T-helper 1 cell treated with Interleukin-12 subunit alpha and Interleukin-12 subunit beta and Interleukin-4 antibody, amounts not matched to agents 30 ng/mL and 1 ng/mL, for 36 hours (primary cell): ENCODE measurements around the gene VEGFC. TPM values are rescaled to one million over a fixed set of nuclear protein-coding genes. Genes with fewer than 3 reads are reported as not detected.

Experiments
- intact Hi-C: fragments of 100-400 bp; cut with micrococcal nuclease; formaldehyde crosslinking; loops from one replicate; pipeline ENCODE4 v1.15.1; 2024
- total RNA-seq: library from RNA; stranded (reverse); gene quantifications from 2 replicates; pipeline ENCODE4 v1.2.3, GENCODE V29; 2022

The VEGFC gene
- total RNA-seq, 1 donor from 2014 or later, result not detected

DNA sequence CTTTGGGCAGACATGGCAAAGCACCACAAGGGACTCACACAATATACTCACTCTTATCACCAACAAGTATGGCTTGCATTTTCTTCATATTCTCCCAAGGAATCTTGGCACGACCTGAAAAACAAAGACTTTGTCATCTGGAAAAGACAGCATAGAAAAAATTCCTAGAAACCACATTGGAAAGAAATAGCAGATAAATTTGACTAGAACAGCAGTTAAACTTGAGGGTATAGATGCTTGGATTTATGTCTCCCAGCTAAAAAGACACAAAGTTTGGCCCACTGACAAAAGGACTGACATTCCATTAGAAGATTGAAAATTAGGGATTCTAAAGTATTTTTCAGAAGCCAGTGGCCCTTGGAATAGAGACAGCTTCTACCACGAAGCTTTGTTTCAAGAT, 6.9 kb upstream of the VEGFC start:
- intact Hi-C loops, result no loop called here

GRCh38 chr4:176798540-176798939, 5.8 kb upstream of the VEGFC start:
- intact Hi-C loops, result no loop called here

DNA sequence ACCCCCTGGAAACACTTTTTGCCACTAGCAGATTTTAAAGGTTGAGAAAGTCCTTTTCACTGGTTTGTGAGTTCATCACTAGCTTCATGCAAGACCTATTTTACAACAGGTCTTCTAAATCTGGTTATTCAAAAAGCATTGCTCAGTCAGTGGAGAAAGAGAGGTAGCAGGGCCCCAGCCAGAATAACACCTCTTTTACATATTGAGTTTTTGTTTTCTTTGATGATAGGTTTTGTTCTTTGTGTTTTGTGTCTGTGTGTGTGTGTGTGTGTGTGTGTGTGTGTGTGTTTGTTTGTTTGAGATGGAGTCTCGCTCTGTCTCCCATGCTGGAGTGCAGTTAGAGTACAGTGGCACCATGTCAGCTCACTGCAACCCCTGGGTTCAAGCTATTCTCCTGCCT, 2.7 kb upstream of the VEGFC start:
- intact Hi-C loops, result no loop called here

DNA sequence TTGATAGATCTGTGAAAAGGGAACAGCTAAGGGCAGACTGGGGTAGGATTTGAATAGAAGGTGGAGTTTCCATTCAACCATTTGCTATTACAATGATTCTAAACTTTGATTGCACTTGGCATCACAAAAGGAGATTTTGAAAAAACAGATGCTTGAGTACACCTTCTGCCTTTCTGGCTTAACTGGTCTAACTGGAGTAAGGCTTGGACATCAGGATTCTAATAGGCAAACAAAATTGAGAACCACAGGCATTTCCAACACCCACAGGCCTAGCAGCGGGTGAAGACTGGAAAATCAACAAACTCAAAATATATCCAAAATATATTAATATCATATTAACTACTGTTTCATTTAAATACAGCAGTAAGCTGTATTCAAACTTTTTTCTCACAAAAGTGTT, 1.9 kb upstream of the VEGFC start:
- intact Hi-C loops, result no loop called here

DNA sequence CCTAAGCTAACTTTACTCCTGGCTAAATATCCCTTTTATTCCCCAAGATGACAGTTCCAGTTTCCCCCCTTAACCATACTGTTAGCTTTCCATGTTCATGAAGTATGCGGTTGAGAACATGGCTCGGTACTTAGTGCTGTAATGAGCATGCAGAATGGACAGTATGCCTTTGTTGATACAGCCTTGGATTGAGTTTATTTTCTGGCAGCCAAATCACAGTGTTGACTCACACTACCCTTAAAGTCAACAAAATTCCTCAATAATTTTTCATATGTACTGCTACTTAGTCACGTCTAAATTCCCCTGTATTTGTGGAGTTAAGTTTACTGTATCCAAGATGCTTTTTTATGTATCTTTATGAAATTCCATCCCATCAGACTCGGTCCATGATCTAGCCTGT, 1.4 kb upstream of the VEGFC start:
- intact Hi-C loops, result no loop called here

DNA sequence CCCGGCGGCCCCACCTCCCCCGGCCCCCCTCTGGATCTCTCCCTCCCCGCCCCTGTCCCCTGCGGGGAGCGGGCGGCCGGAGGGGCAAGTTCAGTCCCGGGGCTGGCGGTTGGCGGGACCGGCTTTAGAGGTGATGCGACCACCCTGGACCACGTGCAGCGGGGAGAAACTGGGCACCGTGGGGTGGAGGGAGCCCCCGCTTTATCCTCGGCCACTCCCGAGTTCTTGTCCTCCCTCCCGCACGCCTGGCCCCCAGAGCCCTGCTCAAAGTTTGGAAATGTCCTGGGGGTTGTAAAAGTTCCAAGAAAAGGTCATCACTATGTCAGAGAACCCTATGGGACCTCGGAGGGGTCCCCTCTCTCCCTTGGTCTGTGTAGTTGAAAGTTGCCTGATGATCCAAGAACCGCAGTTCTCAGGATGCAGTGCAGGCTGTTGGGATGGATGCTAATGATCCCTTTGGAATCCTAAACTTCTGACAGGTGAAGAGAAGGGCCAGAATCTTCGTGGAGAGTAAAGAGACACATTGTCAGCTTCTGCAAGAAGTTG, 411 bp upstream of the VEGFC start:
- intact Hi-C loops, result no loop called here

DNA sequence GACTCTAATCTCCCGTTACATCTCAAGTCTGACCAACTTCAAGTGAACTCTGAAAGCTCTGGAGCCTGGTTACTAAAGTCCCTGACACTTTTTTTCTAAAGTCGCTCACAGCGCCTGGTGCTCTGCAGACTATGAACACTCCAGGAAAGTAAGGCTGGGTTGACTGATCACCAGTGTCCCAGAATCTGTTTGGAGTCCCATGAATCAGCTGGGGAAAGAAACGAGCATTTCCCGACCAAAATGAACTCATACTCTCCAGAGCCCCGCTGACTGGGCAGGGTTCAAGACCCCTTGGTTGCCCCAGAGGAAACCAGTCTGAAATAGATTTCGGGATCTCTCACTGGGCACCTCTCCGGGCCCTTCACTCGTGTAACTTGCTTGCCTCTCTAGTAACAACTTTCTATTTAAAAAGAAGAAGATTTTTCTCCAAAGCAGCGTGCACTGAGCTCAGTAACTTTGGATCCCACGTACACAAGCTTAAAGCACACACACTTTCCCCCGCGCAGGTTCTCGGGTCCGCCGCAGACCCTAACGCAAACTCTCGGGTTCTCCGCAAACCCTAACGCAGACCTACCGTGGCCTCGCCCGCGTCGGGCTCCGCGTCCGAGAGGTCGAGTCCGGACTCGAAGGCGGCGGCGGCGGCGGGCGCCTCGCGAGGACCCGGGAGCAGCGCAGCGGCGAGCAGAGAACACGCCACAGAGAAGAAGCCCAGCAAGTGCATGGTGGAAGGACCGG, 964 bp downstream of the VEGFC start:
- intact Hi-C loops, result loop anchor here (2.0 kb wide), 2 partner anchors 415 to 547 kb away; no protein-coding TSS in a partner anchor

DNA sequence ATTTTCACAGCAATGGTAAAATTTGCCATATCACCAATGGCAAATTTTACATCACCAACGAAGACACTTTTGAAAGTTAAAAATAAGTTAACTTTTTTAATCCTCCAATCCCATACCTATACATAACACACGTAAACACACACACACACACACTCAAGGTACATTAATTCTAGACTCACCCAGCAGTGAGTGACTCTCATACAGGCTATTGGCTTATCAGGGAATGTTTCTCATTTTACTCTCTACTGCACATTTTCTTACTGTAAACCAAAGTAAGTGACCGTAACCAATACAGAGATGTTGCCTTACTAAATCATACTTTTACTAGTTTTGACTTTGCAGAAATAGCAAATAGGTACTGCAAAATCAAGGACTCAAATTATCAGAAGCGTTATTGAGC, 2.3 kb downstream of the VEGFC start:
- intact Hi-C loops, result loop anchor here (1.0 to 2.0 kb wide), 4 partner anchors 113 to 548 kb away; no protein-coding TSS in a partner anchor

GRCh38 chr4:176789955-176790354, 2.8 kb downstream of the VEGFC start:
- intact Hi-C loops, result loop anchor here (1.0 to 2.0 kb wide), 4 partner anchors 113 to 549 kb away; no protein-coding TSS in a partner anchor

DNA sequence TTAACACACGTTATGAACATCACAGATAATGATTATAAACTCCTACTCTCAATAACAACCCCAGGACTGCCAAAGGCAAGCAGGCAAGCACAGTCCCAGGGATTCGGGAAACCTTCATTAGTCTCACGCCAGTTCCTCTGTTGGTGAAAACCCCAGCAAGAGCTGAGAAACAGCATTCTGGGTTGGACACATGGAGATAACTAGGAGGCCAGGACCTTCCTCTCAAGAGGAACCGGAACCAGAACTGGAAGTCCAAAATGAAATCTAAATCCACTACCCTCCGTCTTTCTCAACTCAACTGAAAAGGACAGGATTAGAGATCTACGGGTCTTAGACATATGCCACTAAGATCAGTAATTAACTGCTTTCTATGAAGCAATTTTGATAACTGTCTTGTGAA, 3.8 kb downstream of the VEGFC start:
- intact Hi-C loops, result no loop called here

GRCh38 chr4:176788248-176788647, 4.5 kb downstream of the VEGFC start:
- intact Hi-C loops, result no loop called here

GRCh38 chr4:176784816-176785215, 7.9 kb downstream of the VEGFC start:
- intact Hi-C loops, result no loop called here

DNA sequence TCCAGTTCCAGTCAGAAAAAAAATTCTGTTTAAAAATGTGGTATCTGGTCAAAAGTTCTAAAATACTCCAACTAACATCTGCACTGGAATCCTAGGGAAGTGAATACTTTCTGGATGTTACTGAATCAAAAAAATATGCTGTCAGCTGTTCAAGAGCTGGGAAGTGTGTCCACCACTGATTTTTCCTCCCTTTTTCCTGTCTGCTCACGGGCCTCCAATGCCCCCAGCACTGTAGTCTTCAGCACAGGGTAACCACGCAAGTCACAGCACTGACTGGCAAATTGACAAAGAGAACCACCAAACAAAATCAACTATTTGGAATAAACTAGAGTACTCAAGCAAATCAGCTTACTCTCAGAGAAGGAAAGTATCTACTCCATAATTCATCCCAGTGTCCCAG, 9.9 kb downstream of the VEGFC start:
- intact Hi-C loops, result no loop called here

GRCh38 chr4:176782191-176782590, 10.5 kb downstream of the VEGFC start:
- intact Hi-C loops, result no loop called here

DNA sequence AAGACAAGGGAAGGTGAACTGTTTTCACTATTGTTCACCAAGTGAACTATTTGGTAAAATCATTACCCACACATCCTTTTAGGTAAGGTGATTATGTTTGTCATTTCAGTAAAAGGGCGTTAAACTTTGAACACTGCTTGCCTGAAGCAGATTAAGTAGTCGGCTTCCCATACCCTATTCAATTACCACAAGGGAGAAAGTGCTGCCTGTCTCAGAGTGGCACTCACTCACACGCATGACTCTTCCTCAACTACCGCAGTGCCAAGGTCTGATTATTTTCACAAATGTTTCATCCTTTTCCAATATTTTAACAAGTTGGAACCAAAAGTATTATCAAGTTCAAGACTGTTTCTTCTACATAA, 11.0 kb downstream of the VEGFC start:
- intact Hi-C loops, result no loop called here

GRCh38 chr4:176780995-176781738, 11.6 kb downstream of the VEGFC start:
- intact Hi-C loops, result no loop called here

DNA sequence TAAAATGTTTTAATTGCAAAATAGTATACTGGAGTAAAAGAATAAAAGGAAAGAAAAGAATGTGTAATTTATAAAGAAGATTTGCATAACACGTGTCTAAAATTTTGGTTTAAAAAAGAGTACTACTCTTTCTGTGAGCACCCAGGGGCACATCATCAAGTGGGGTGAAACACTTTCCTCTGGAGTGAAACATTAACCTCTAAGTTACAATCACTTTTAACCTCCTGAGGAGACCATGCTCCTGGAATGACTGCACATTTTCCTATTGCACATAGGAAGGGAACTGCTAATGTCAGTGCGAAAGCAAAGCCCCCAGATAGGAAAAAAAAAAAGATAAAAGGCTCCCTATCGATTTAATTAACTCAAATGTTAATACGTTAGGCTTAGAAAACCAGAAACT, 13.3 kb downstream of the VEGFC start:
- intact Hi-C loops, result no loop called here

DNA sequence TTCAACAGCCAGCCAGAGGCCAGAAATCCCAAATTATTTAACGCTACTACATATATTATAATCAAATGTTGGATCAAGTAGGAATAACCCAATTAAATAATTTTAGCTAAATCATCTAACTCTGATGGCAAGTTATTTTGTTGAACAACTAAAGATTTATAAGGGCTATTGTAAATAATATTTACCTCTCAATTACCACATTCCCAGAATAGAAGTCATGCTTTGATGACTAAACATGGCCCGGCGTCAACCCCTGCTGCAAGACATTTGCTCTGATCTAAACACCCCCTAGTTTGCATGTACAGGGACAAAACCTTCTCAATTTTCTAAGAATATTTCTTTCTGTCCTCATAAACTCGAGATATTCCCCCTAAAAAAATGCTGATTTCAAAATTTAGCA, 14.2 kb downstream of the VEGFC start:
- intact Hi-C loops, result no loop called here

DNA sequence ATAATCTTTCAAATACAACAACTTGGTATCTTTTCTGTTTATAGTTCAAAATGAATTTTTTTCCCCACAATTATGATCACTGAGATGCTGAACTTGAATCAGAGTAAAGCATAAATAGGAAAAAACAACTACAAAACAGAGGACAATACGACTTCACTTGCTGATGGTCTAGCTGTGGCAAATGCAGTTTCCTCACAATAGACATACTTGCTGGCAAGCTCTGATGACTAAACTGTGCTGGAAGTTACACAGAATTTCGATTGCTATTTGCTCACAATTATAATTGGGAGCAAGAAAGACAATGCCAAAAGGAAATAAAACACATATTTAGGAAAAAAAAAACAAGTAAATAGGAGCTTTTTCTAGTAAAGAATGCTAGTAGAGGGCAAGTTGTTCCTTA, 14.7 kb downstream of the VEGFC start:
- intact Hi-C loops, result no loop called here

GRCh38 chr4:176775338-176775737, 17.4 kb downstream of the VEGFC start:
- intact Hi-C loops, result no loop called here

DNA sequence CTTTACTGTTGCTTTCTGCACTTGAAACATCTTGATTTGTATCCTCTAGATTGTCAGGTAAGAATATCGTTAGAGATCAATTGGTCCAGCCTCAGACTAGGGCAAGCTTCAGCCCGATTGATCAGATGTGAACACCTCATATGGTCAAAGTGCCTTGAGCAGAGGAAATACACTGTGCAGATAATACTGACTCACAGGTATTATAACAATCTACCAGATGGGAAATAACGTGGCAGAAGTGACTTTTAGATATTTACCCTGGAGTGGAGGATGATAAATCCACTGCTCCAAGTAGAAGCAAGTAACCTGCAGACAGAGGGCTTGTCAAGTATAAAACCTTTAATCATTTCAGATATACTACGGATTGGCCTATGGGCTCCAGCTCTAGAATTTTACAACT, 17.9 kb downstream of the VEGFC start:
- intact Hi-C loops, result no loop called here

- intact Hi-C loops, result no loop called here
Observed at GRCh38 chr4:176769514-176769913, 23.2 kb downstream of the VEGFC start.

- intact Hi-C loops, result no loop called here
Observed at GRCh38 chr4:176767183-176767582, 25.5 kb downstream of the VEGFC start.
